Measurements from ENCODE around the gene RBMS3.
"Not testable (repeated sequence)": the region's sequence is repeated elsewhere in the genome, so short reads cannot be mapped to it uniquely, and the experiment has no call there.

RBMS3 gene

GRCh38 chr3:29514170-29514569 is 233.3 kb downstream of the RBMS3 start:
- DNase-seq (ENCODE audit: low spot score) = no peak
- in situ Hi-C loops (cut with MboI; ENCODE audit: low pct_unique_long_range_greater_than_20kb, low sequenced_read_pairs, unreplicated experiment) = no loop called here
- TF ChIP-seq, protein P1, sequence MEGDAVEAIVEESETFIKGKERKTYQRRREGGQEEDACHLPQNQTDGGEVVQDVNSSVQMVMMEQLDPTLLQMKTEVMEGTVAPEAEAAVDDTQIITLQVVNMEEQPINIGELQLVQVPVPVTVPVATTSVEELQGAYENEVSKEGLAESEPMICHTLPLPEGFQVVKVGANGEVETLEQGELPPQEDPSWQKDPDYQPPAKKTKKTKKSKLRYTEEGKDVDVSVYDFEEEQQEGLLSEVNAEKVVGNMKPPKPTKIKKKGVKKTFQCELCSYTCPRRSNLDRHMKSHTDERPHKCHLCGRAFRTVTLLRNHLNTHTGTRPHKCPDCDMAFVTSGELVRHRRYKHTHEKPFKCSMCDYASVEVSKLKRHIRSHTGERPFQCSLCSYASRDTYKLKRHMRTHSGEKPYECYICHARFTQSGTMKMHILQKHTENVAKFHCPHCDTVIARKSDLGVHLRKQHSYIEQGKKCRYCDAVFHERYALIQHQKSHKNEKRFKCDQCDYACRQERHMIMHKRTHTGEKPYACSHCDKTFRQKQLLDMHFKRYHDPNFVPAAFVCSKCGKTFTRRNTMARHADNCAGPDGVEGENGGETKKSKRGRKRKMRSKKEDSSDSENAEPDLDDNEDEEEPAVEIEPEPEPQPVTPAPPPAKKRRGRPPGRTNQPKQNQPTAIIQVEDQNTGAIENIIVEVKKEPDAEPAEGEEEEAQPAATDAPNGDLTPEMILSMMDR (IDR thresholded peaks at IDR 0.05; ENCODE audit: extremely low read depth, insufficient read depth, missing control alignments) = no peak

DNA sequence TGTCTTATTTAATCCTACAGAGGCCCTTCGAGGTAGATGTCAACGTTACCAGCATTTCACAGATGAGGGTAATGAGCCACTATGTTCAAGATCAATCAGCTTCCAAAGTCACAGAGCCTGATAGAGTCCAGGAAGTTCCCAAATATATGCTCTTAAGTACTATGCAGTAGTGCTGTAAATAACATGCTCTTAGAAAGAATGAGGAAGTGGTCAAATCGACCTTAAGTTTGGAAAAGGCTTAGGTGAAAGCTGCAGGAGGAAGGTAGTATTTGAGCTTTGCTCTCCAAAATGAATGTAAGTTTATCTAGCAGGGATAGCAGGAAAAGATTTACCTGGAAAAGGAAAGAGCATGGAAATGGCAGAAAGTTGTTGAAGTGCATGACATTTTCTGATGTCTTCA is 234.0 kb downstream of the RBMS3 start:
- TF ChIP-seq, protein P1 (IDR thresholded peaks at IDR 0.05; ENCODE audit: extremely low read depth, insufficient read depth, missing control alignments) = no peak
- no peak for DNase-seq (ENCODE audit: low spot score)
- in situ Hi-C loops (cut with MboI; ENCODE audit: low pct_unique_long_range_greater_than_20kb, low sequenced_read_pairs, unreplicated experiment) = no loop called here

GRCh38 chr3:29515451-29515850 is 234.6 kb downstream of the RBMS3 start:
- TF ChIP-seq, protein P1 (IDR thresholded peaks at IDR 0.05; ENCODE audit: extremely low read depth, insufficient read depth, missing control alignments) = no peak
- peak; percentile 11 for DNase-seq (ENCODE audit: low spot score)
- in situ Hi-C loops (cut with MboI; ENCODE audit: low pct_unique_long_range_greater_than_20kb, low sequenced_read_pairs, unreplicated experiment) = no loop called here

GRCh38 chr3:29516164-29516563 is 235.3 kb downstream of the RBMS3 start:
- in situ Hi-C loops (cut with MboI; ENCODE audit: low pct_unique_long_range_greater_than_20kb, low sequenced_read_pairs, unreplicated experiment) = no loop called here
- DNase-seq (ENCODE audit: low spot score) = no peak
- TF ChIP-seq, protein P1 (IDR thresholded peaks at IDR 0.05; ENCODE audit: extremely low read depth, insufficient read depth, missing control alignments) = no peak

DNA sequence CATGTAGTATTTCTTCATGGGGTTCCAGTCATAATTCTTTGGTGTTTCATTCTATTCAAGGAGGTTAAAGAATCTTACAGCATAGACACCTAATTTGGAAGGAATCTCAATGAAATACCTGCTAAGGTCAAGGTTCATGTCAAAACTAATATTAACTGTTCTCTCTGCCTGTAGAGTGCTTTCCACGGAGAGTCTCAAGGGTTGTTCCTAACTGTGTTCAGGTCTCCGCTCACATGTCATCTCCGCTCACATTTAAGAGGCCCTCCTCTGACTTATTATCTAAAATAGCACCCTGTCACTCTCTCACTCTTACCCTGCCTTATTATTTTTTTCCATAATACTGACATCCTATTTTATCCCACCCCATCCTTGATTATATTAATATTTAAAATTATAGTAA is 239.9 kb downstream of the RBMS3 start:
- no peak for DNase-seq (ENCODE audit: low spot score)
- in situ Hi-C loops (cut with MboI; ENCODE audit: low pct_unique_long_range_greater_than_20kb, low sequenced_read_pairs, unreplicated experiment) = no loop called here

DNA sequence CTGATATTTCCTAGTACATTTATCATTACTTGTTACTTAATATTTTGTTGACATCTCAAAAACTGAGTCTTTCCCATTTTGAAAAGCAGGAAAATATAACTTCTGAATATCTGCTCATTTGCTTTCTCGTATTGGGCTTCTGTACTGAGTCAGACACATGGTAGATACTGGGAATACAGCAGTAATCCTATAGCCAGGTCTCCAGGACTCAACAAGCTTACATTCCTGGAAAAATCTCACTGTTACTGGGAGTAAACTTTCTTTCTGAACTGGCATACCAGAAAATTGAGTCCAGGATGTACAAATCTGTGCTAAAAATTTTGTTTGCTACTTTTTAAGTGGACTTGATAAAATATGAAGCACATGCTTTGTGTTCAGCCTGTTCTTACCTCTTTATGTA is 240.4 kb downstream of the RBMS3 start:
- in situ Hi-C loops (cut with MboI; ENCODE audit: low pct_unique_long_range_greater_than_20kb, low sequenced_read_pairs, unreplicated experiment) = no loop called here
- no peak for DNase-seq (ENCODE audit: low spot score)
- TF ChIP-seq, protein P1 (IDR thresholded peaks at IDR 0.05; ENCODE audit: extremely low read depth, insufficient read depth, missing control alignments) = no peak

More for the DNA sequence above, 239.9 kb downstream of the RBMS3 start:
- TF ChIP-seq, protein P1 (IDR thresholded peaks at IDR 0.05; ENCODE audit: extremely low read depth, insufficient read depth, missing control alignments) = no peak

GRCh38 chr3:29521751-29522150 is 240.9 kb downstream of the RBMS3 start:
- TF ChIP-seq, protein P1 (IDR thresholded peaks at IDR 0.05; ENCODE audit: extremely low read depth, insufficient read depth, missing control alignments) = no peak
- in situ Hi-C loops (cut with MboI; ENCODE audit: low pct_unique_long_range_greater_than_20kb, low sequenced_read_pairs, unreplicated experiment) = no loop called here
- no peak for DNase-seq (ENCODE audit: low spot score)

DNA sequence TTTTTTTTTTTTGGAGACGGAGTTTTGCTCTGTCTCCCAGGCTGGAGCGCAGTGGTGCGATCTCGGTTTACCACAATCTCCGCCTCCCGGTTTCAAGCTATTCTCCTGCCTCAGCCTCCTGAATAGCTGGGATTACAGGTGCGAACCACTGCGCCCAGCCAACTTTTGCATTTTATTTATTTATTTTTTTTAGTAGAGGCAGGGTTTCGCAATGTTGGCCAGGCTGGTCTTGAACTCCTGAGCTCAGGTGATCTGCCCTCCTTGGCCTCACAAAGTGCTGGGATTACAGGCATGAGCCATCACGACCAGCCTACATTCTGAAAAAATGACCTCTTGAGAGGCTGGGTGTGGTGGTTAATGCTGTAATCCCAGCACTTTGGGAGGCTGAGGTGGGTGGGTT is 243.6 kb downstream of the RBMS3 start:
- in situ Hi-C loops (cut with MboI; ENCODE audit: low pct_unique_long_range_greater_than_20kb, low sequenced_read_pairs, unreplicated experiment); DNase-seq (ENCODE audit: low spot score): not testable (repeated sequence)
